GM18861 (cell line): ENCODE results near the gene DLX2.

ENCODE experiments used
- ATAC-seq: cut with Tn5 transposase; IDR thresholded peaks from one replicate; pipeline ENCODE4 v1.9.1; 2021; ENCODE audit not compliant: unreplicated experiment

Gene DLX2

GRCh38 chr2:172094294-172095145 lies 8.2 kb downstream of the DLX2 start:
- ATAC-seq, result no peak

GRCh38 chr2:172093416-172094293 lies 9.0 kb downstream of the DLX2 start:
- ATAC-seq, result no peak

GRCh38 chr2:172092716-172093415 lies 9.8 kb downstream of the DLX2 start:
- ATAC-seq, result no peak

GRCh38 chr2:172091761-172092566 lies 10.7 kb downstream of the DLX2 start:
- ATAC-seq, result no peak

- ATAC-seq, result no peak
These were observed 11.6 kb downstream of the DLX2 start for GRCh38 chr2:172091000-172091641.

- no peak for ATAC-seq
These were observed 12.4 kb downstream of the DLX2 start for GRCh38 chr2:172090044-172090961.

- ATAC-seq, result no peak
These were observed 13.1 kb downstream of the DLX2 start for GRCh38 chr2:172089633-172090032.

- no peak for ATAC-seq
These were observed 13.6 kb downstream of the DLX2 start for GRCh38 chr2:172089005-172089504.

GRCh38 chr2:172088245-172089004 lies 14.3 kb downstream of the DLX2 start:
- ATAC-seq, result no peak

- ATAC-seq, result no peak
These were observed 14.9 kb downstream of the DLX2 start for GRCh38 chr2:172087780-172088244.

GRCh38 chr2:172087207-172087779 lies 15.4 kb downstream of the DLX2 start:
- no peak for ATAC-seq

GRCh38 chr2:172086241-172087206 lies 16.2 kb downstream of the DLX2 start:
- no peak for ATAC-seq

- ATAC-seq, result no peak
These were observed 17.1 kb downstream of the DLX2 start, which contains the start of gene DLX1 for GRCh38 chr2:172085460-172086159. Gene DLX1 (plus strand): TSS chr2:172085507. CDS start chr2:172085678, 171 bp downstream.

- peak; percentile 86 for ATAC-seq
These were observed 17.8 kb downstream of the DLX2 start for GRCh38 chr2:172084645-172085459.

GRCh38 chr2:172084395-172084644 lies 18.4 kb downstream of the DLX2 start:
- ATAC-seq, result no peak
